ENCODE measurements around the gene CCDC63.

Gene CCDC63

GRCh38 chr12:110874781-110875180, 28.0 kb downstream of the CCDC63 start:
- Histone ChIP-seq H3K27me3 (peaks cover 3% of the 10 kb centered on the region), H3K4me3 (ENCODE audit: low read depth in 1 of 2, low read length in 1 of 2) (no peak overlapping the region), H3K27ac (no peak overlapping the region), H3K36me3 (no peaks in the 10 kb centered on the region), H3K9me3 (no peaks in the 10 kb centered on the region), H3K4me1 (ENCODE audit: control insufficient read depth in 1 of 2, insufficient read depth in 1 of 2, low read depth in 1 of 2, low read length in 1 of 2) (no peaks in the 10 kb centered on the region)
- TF ChIP-seq, protein P1, sequence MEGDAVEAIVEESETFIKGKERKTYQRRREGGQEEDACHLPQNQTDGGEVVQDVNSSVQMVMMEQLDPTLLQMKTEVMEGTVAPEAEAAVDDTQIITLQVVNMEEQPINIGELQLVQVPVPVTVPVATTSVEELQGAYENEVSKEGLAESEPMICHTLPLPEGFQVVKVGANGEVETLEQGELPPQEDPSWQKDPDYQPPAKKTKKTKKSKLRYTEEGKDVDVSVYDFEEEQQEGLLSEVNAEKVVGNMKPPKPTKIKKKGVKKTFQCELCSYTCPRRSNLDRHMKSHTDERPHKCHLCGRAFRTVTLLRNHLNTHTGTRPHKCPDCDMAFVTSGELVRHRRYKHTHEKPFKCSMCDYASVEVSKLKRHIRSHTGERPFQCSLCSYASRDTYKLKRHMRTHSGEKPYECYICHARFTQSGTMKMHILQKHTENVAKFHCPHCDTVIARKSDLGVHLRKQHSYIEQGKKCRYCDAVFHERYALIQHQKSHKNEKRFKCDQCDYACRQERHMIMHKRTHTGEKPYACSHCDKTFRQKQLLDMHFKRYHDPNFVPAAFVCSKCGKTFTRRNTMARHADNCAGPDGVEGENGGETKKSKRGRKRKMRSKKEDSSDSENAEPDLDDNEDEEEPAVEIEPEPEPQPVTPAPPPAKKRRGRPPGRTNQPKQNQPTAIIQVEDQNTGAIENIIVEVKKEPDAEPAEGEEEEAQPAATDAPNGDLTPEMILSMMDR (IDR thresholded peaks at IDR 0.05) = no peak

DNA sequence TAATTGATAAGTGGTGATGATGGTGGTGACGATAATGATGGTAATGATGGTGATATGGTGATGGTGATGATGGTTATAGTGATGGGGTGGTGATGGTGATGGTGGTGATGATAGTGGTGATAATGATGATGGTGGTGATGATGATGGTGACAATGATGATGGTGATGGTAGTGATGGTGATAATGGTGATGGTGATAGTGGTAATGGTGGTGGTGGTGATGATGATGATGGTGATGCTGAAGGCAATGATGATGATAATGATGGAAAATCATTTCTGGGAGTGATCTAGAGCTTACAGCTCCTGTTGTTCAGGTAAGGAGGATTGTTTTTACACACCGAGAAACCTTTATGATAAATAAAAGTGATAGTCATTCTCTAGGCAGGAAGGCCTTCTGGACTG, 33.9 kb downstream of the CCDC63 start:
- Histone ChIP-seq H3K27me3 (no peaks in the 10 kb centered on the region), H3K27ac (no peak overlapping the region), H3K4me1 (ENCODE audit: control insufficient read depth in 1 of 2, insufficient read depth in 1 of 2, low read depth in 1 of 2, low read length in 1 of 2) (no peaks in the 10 kb centered on the region), H3K9me3 (no peaks in the 10 kb centered on the region), H3K36me3 (no peaks in the 10 kb centered on the region), H3K4me3 (ENCODE audit: low read depth in 1 of 2, low read length in 1 of 2) (no peak overlapping the region)
- TF ChIP-seq, protein P1 (IDR thresholded peaks at IDR 0.05) = no peak

- no peaks in the 10 kb centered on the region for H3K4me1 ChIP-seq (ENCODE audit: control insufficient read depth in 1 of 2, insufficient read depth in 1 of 2, low read depth in 1 of 2, low read length in 1 of 2)
These were observed 36.5 kb downstream of the CCDC63 start for GRCh38 chr12:110883251-110883650.

DNA sequence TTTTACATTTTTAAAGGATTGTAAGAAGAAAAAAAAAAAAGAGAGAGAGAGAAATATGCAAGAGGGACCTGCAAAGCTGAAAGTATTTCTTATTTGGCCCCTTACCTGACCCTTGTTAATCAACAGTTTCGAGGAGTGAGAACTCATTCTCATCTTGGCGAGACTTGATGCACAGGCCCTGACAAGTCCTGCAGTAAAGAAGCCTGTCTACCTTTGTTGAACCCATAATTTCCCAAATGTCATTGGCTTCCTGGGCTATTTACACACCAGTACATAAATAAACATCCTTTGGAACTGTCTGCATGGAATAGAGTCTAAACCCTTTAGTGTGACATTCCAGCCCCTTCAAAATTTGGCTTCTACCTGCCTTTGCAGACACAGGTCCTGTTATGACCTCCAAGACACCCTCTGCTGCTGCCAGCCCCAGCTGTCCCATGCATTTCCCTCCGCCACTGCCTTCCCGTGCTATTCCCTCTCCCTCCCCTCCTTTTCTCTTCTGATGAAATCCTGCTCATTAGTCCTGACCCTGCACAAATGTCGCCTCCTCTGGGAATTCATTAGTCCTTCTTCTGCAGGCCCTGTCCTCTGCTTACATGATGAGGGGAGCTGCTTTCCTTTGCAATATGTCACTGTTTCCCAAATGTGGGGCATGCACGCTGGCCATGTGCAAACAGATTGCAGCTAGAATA, 38.5 kb downstream of the CCDC63 start:
- TF ChIP-seq, protein P1 (IDR thresholded peaks at IDR 0.05) = no peak
- Histone ChIP-seq H3K4me3 (ENCODE audit: low read depth in 1 of 2, low read length in 1 of 2) (no peak overlapping the region), H3K4me1 (ENCODE audit: control insufficient read depth in 1 of 2, insufficient read depth in 1 of 2, low read depth in 1 of 2, low read length in 1 of 2) (no peaks in the 10 kb centered on the region), H3K36me3 (no peaks in the 10 kb centered on the region), H3K9me3 (no peaks in the 10 kb centered on the region), H3K27ac (no peak overlapping the region), H3K27me3 (no peaks in the 10 kb centered on the region)

More at GRCh38 chr12:110883251-110883650, 36.5 kb downstream of the CCDC63 start:
- TF ChIP-seq, protein P1 (IDR thresholded peaks at IDR 0.05) = no peak
- Histone ChIP-seq H3K27ac (no peak overlapping the region), H3K9me3 (no peaks in the 10 kb centered on the region), H3K36me3 (no peaks in the 10 kb centered on the region), H3K4me3 (ENCODE audit: low read depth in 1 of 2, low read length in 1 of 2) (no peak overlapping the region), H3K27me3 (no peaks in the 10 kb centered on the region)

DNA sequence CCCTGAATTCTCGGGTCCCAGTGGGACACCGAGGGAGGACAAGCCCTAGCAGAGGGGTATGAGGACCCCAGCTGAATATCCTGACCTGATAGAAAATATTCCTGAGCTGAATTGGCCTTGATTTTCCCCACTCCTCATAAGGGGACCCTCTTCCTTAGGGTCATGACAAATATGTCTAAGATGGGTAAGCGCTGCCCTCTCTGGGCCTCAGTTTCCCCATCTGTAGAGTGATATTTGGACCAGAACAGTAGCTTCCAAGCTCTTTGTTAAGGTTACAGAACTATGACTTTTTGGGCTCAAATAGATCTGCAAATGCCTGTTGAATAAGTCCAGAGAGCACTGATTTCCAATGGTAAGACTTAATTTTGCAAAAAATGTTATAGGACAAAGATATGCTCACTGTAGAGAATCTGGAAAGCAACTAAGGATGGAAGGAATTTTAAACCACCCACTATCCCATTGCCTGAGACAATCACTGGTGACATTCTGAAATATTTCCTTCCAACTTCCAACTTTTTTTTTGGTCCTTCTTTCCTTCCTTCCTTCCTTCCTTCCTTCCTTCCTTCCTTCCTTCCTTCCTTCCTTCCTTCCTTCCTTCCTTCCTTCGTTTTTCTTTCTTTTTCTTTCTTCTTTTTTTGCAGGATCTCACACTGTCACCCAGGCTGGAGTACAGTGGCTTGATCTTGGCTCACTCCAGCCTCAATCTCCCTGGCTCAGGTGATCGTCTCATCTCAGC, 41.6 kb downstream of the CCDC63 start:
- peaks cover 5% of the 10 kb centered on the region for H3K27me3 ChIP-seq
- H3K4me3 ChIP-seq (ENCODE audit: low read depth in 1 of 2, low read length in 1 of 2) = peak overlapping the region; percentile 51
- TF ChIP-seq, protein P1 (IDR thresholded peaks at IDR 0.05) = peak; percentile 18
- H3K4me1 ChIP-seq (ENCODE audit: control insufficient read depth in 1 of 2, insufficient read depth in 1 of 2, low read depth in 1 of 2, low read length in 1 of 2) = no peaks in the 10 kb centered on the region
- H3K36me3 ChIP-seq = no peaks in the 10 kb centered on the region
- H3K27ac ChIP-seq = no peak overlapping the region
- H3K9me3 ChIP-seq = no peaks in the 10 kb centered on the region

All from neutrophil (primary cell).